DMS153 (cell line): ENCODE measurements around the gene SRRT.
"Not testable (repeated sequence)": the region's sequence is repeated elsewhere in the genome, so short reads cannot be mapped to it uniquely, and the experiment has no call there.

Experiments used
- DNase-seq: peaks from one replicate; lab custom pipeline; 2025; lab: John Stamatoyannopoulos, UW

The SRRT gene

GRCh38 chr7:100874577-100875355 lies at the start of gene SRRT:
Gene SRRT (plus strand): TSS chr7:100875103. CDS start chr7:100875591, 488 bp downstream.
- peak; percentile 97 for DNase-seq

GRCh38 chr7:100825215-100825671 lies 49.7 kb upstream of the SRRT start:
- peak; percentile 19 for DNase-seq

- peak; percentile 24 for DNase-seq
These were observed 49.0 kb upstream of the SRRT start for GRCh38 chr7:100825751-100826513.

- DNase-seq, result no peak
These were observed 48.2 kb upstream of the SRRT start for GRCh38 chr7:100826514-100827329.

- no peak for DNase-seq
These were observed 47.3 kb upstream of the SRRT start, which contains the start of gene EPHB4 for GRCh38 chr7:100827330-100828226. Gene EPHB4 (minus strand): TSS chr7:100827523. CDS start chr7:100827030, 493 bp downstream.

GRCh38 chr7:100829150-100829716 lies 45.7 kb upstream of the SRRT start:
- DNase-seq, result no peak

- no peak for DNase-seq
These were observed 44.5 kb upstream of the SRRT start for GRCh38 chr7:100830396-100830795.

GRCh38 chr7:100832281-100832633 lies 42.6 kb upstream of the SRRT start:
- DNase-seq, result no peak

GRCh38 chr7:100835903-100836811 lies 38.7 kb upstream of the SRRT start:
- peak; percentile 71 for DNase-seq

- DNase-seq, result no peak
These were observed 38.1 kb upstream of the SRRT start for GRCh38 chr7:100836812-100837098.

GRCh38 chr7:100837099-100837836 lies 37.6 kb upstream of the SRRT start:
- peak; percentile 81 for DNase-seq

GRCh38 chr7:100839361-100839760 lies 35.5 kb upstream of the SRRT start:
- DNase-seq, result no peak

GRCh38 chr7:100840470-100841100 lies 34.3 kb upstream of the SRRT start:
- DNase-seq, result no peak

- no peak for DNase-seq
These were observed 27.5 kb upstream of the SRRT start for GRCh38 chr7:100847360-100847759.

GRCh38 chr7:100852048-100852872 lies 22.6 kb upstream of the SRRT start, which contains the start of gene SLC12A9:
Gene SLC12A9 (plus strand): TSS chr7:100852713. CDS start chr7:100854198, 1,485 bp downstream.
- DNase-seq, result peak; percentile 74

- no peak for DNase-seq
These were observed 20.6 kb upstream of the SRRT start for GRCh38 chr7:100854146-100854895.

- DNase-seq, result not testable (repeated sequence)
These were observed 20.0 kb upstream of the SRRT start for GRCh38 chr7:100854899-100855298.
